CD4-positive, alpha-beta memory T cell (primary cell): ENCODE results near the gene CIZ1. TPM values are rescaled to one million over a fixed set of nuclear protein-coding genes. Genes with fewer than 3 reads are reported as not detected.

ENCODE experiments used
- CTCF ChIA-PET: fragments of 350-600 bp; sonication (Branson Sonifier 250); formaldehyde crosslinking; loops from one replicate; lab custom pipeline; 2021; ENCODE audit warnings: inconsistent platforms; ENCODE audit not compliant: partially characterized antibody; lab: Charles Lee
- POLR2A ChIA-PET: fragments of 350-600 bp; sonication (Branson Sonifier 250); formaldehyde crosslinking; loops from one replicate; lab custom pipeline; 2021; ENCODE audit not compliant: partially characterized antibody; lab: Charles Lee
- DNase-seq, 5 donors: peaks; one replicate each; pipeline versions ENCODE4 v3.0.0 to v3.0.0-alpha.2; 2020 to 2022; ENCODE audit warnings: mixed read lengths in 1 of 5
- H3K27ac ChIP-seq: one replicate; pipeline ENCODE4 v1.7.0; 2013; ENCODE audit warnings: low read depth, low read length
- H3K27me3 ChIP-seq: 2 replicates; pipeline ENCODE4 v1.7.0; 2013; ENCODE audit warnings: mild to moderate bottlenecking, low read length, moderate library complexity; ENCODE audit not compliant: insufficient read depth
- H3K36me3 ChIP-seq: 2 replicates; pipeline ENCODE4 v1.7.0; 2013; ENCODE audit warnings: mild to moderate bottlenecking, low read length, moderate library complexity; ENCODE audit not compliant: insufficient read depth
- H3K4me1 ChIP-seq: 2 replicates; pipeline ENCODE4 v1.7.0; 2013; ENCODE audit warnings: mild to moderate bottlenecking, low read length, moderate library complexity; ENCODE audit not compliant: insufficient read depth
- H3K4me3 ChIP-seq, 2 donors: one replicate each; pipeline ENCODE4 v1.7.0; 2013; ENCODE audit warnings: low read length in 2 of 2, mild to moderate bottlenecking in 1 of 2
- H3K9me3 ChIP-seq, 2 donors: one replicate each; pipeline ENCODE4 v1.7.0; 2013; ENCODE audit warnings: low read length in 2 of 2, control low read depth in 1 of 2; ENCODE audit not compliant: control insufficient read depth in 1 of 2
- H3K27ac Mint-ChIP-seq, 7 donors: one replicate each; pipeline ENCODE4 v1.8.0; 2020 to 2021; ENCODE audit warnings: mixed read lengths in 7 of 7, mild to moderate bottlenecking in 6 of 7, inconsistent platforms in 3 of 7, moderate library complexity in 3 of 7
- H3K27me3 Mint-ChIP-seq, 2 donors: one replicate each; pipeline ENCODE4 v1.8.0; 2020 to 2021; ENCODE audit warnings: mixed read lengths in 2 of 2
- H3K36me3 Mint-ChIP-seq, 2 donors: one replicate each; pipeline ENCODE4 v1.8.0; 2020 to 2021; ENCODE audit warnings: mixed read lengths in 2 of 2, inconsistent platforms in 1 of 2, mild to moderate bottlenecking in 1 of 2
- H3K4me1 Mint-ChIP-seq, 4 donors: one replicate each; pipeline ENCODE4 v1.8.0; 2020 to 2021; ENCODE audit warnings: mixed read lengths in 4 of 4, mild to moderate bottlenecking in 1 of 4
- H3K4me3 Mint-ChIP-seq, 8 donors: one replicate each; pipeline ENCODE4 v1.8.0; 2020 to 2021; ENCODE audit warnings: mixed read lengths in 8 of 8, mild to moderate bottlenecking in 7 of 8, moderate library complexity in 6 of 8, inconsistent platforms in 3 of 8
- H3K9me3 Mint-ChIP-seq, 8 donors: one replicate each; pipeline ENCODE4 v1.8.0; 2020 to 2021; ENCODE audit warnings: mixed read lengths in 8 of 8, mild to moderate bottlenecking in 5 of 8, inconsistent platforms in 3 of 8, moderate library complexity in 1 of 8
- intact Hi-C: fragments of 100-400 bp; cut with micrococcal nuclease; formaldehyde crosslinking; loops from one replicate; pipeline ENCODE4 v1.15.1; 2023
- polyA plus RNA-seq, 2 donors: library from polyadenylated mRNA; unstranded; fragments of 300-500 nt; fragmentation: Illumina TruSeq; gene quantifications; one replicate each; pipeline ENCODE4 v1.2.3, GENCODE V29; 2021
- total RNA-seq, 2 experiments: library from RNA; stranded (reverse); gene quantifications; one replicate each; pipeline ENCODE4 v1.2.3, GENCODE V29; 2021

CIZ1 gene
- total and polyA plus RNA-seq, 4 experiments from 2014 or later, result 3.1 to 165 (median 97.3) TPM

- POLR2A ChIA-PET, result interaction anchor here (0.5 to 3.3 kb wide), 15 partner anchors 8 to 1018 kb away, joined by 3 to 21 read pairs (median 4); partner anchors contain the start of genes CIZ1, DPM2, GOLGA2 and IER5L
- peaks cover 10% of the 10 kb centered on the region for H3K36me3 ChIP-seq
- H3K27me3 ChIP-seq, result no peaks in the 10 kb centered on the region
- H3K4me1 ChIP-seq, result peaks cover 16% of the 10 kb centered on the region
- Mint-ChIP-seq H3K27ac (peak overlapping the region; percentile 61 to 93 (median 76)), H3K4me1 (peaks cover 9 to 27% (median 20%) of the 10 kb centered on the region in 4 donors), H3K36me3 (peaks cover 5 to 26% of the 10 kb centered on the region in 2 donors), H3K9me3 (no peaks in the 10 kb centered on the region), H3K4me3 (peak overlapping the region; percentile 81 to 90 (median 82)), H3K27me3 (no peaks in the 10 kb centered on the region)
- DNase-seq, result peak in 4 of 5 donors; percentile 17 to 46 (median 30)
- H3K4me3 ChIP-seq, result peak overlapping the region; percentile 89 to 90
- CTCF ChIA-PET, result interaction anchor here (0.6 to 1.6 kb wide), 5 partner anchors 30 to 1222 kb away, joined by 3 to 8 read pairs (median 3); partner anchors contain the start of gene CIZ1
- intact Hi-C loops, result loop anchor here (1.0 kb wide), 4 partner anchors 31 to 162 kb away; partner anchors contain the start of genes CIZ1, COQ4, DNM1 and TRUB2
- H3K9me3 ChIP-seq, result no peaks in the 10 kb centered on the region
- peak overlapping the region; percentile 89 for H3K27ac ChIP-seq
Observed at GRCh38 chr9:128160603-128160987, 30.8 kb downstream of the CIZ1 start.

GRCh38 chr9:128159784-128160602, 31.4 kb downstream of the CIZ1 start, which contains the start of gene BBLN:
Gene BBLN, plus strand, starts transcription at chr9:128160265. Its CDS starts 143 bp downstream, at chr9:128160408.
- peak; percentile 87 to 91 (median 90) for DNase-seq
- H3K27me3 ChIP-seq, result no peaks in the 10 kb centered on the region
- Mint-ChIP-seq H3K4me3 (peak within 1 kb of the TSS; percentile 81 to 90 (median 82)), H3K27ac (peak within 1 kb of the TSS; percentile 89 to 97 (median 93)), H3K36me3 (peaks cover 5 to 25% of the 10 kb centered on the region in 2 donors), H3K4me1 (peaks cover 9 to 27% (median 20%) of the 10 kb centered on the region in 4 donors), H3K27me3 (no peaks in the 10 kb centered on the region), H3K9me3 (no peaks in the 10 kb centered on the region)
- intact Hi-C loops, result loop anchor here (1.0 kb wide), 4 partner anchors 31 to 162 kb away; partner anchors contain the start of genes CIZ1, COQ4, DNM1 and TRUB2
- no peaks in the 10 kb centered on the region for H3K9me3 ChIP-seq
- peak within 1 kb of the TSS; percentile 89 for H3K27ac ChIP-seq
- peaks cover 16% of the 10 kb centered on the region for H3K4me1 ChIP-seq
- H3K4me3 ChIP-seq, result peak within 1 kb of the TSS; percentile 89 to 90
- peaks cover 10% of the 10 kb centered on the region for H3K36me3 ChIP-seq
- ChIA-PET POLR2A (interaction anchor here (1.1 to 3.3 kb wide), 17 partner anchors 9 to 223 kb away, joined by 3 to 21 read pairs (median 4); partner anchors contain the start of genes CIZ1, DPM2, GOLGA2 and PTGES2), CTCF (interaction anchor here (0.6 to 2.0 kb wide), 6 partner anchors 9 to 1223 kb away, joined by 3 to 9 read pairs (median 6); partner anchors contain the start of gene CIZ1)

GRCh38 chr9:128159522-128159783, 31.9 kb downstream of the CIZ1 start:
- Mint-ChIP-seq H3K27me3 (no peaks in the 10 kb centered on the region), H3K27ac (peak overlapping the region; percentile 89 to 97 (median 93)), H3K36me3 (peaks cover 5 to 23% of the 10 kb centered on the region in 2 donors), H3K4me3 (peak overlapping the region; percentile 69 to 90 (median 82)), H3K4me1 (peaks cover 9 to 27% (median 20%) of the 10 kb centered on the region in 4 donors), H3K9me3 (no peaks in the 10 kb centered on the region)
- Histone ChIP-seq H3K4me1 (peaks cover 16% of the 10 kb centered on the region), H3K27ac (peak overlapping the region; percentile 67), H3K27me3 (no peaks in the 10 kb centered on the region), H3K36me3 (peaks cover 7% of the 10 kb centered on the region), H3K9me3 (no peaks in the 10 kb centered on the region), H3K4me3 (peak overlapping the region in 1 of 2 donors; percentile 33)
- POLR2A ChIA-PET, result interaction anchor here (1.1 to 3.3 kb wide), 14 partner anchors 9 to 223 kb away, joined by 3 to 21 read pairs (median 4); partner anchors contain the start of genes CIZ1, DPM2, GOLGA2 and PTGES2
- CTCF ChIA-PET, result interaction anchor here (1.3 to 2.0 kb wide), 4 partner anchors 9 to 42 kb away, joined by 3 to 9 read pairs (median 6); no protein-coding TSS in a partner anchor
- intact Hi-C loops, result no loop called here
- DNase-seq, result peak; percentile 60 to 88 (median 70)

- ChIA-PET POLR2A (interaction anchor here (0.7 kb wide), 2 partner anchors 9 to 153 kb away, joined by 3 to 4 read pairs; no protein-coding TSS in a partner anchor), CTCF (no interaction called here)
- intact Hi-C loops, result no loop called here
- Mint-ChIP-seq H3K27me3 (no peaks in the 10 kb centered on the region), H3K4me3 (no peak overlapping the region), H3K9me3 (no peaks in the 10 kb centered on the region), H3K36me3 (peaks cover 0 to 2% of the 10 kb centered on the region in 2 donors), H3K4me1 (peaks cover 3 to 10% (median 7%) of the 10 kb centered on the region in 4 donors), H3K27ac (peak overlapping the region in 3 of 7 donors; percentile 37 to 52 (median 40))
- Histone ChIP-seq H3K4me1 (peaks cover 9% of the 10 kb centered on the region), H3K4me3 (no peak overlapping the region), H3K27me3 (no peaks in the 10 kb centered on the region), H3K27ac (no peak overlapping the region), H3K36me3 (no peaks in the 10 kb centered on the region), H3K9me3 (no peaks in the 10 kb centered on the region)
- DNase-seq, result no peak
Observed at GRCh38 chr9:128155736-128156500, 35.5 kb downstream of the CIZ1 start.

- H3K4me3 ChIP-seq, result no peak overlapping the region
- H3K9me3 ChIP-seq, result no peaks in the 10 kb centered on the region
- intact Hi-C loops, result no loop called here
- CTCF ChIA-PET, result no interaction called here
- H3K27me3 ChIP-seq, result no peaks in the 10 kb centered on the region
- Mint-ChIP-seq H3K9me3 (no peaks in the 10 kb centered on the region), H3K4me1 (peaks cover 0 to 3% (median under 1%) of the 10 kb centered on the region in 4 donors), H3K27me3 (no peaks in the 10 kb centered on the region), H3K4me3 (no peak overlapping the region), H3K27ac (no peak overlapping the region), H3K36me3 (no peaks in the 10 kb centered on the region)
- POLR2A ChIA-PET, result no interaction called here
- DNase-seq, result no peak
- no peak overlapping the region for H3K27ac ChIP-seq
- no peaks in the 10 kb centered on the region for H3K4me1 ChIP-seq
- H3K36me3 ChIP-seq, result no peaks in the 10 kb centered on the region
Observed at GRCh38 chr9:128153947-128154695, 37.3 kb downstream of the CIZ1 start.

- Mint-ChIP-seq H3K36me3 (no peaks in the 10 kb centered on the region), H3K27me3 (no peaks in the 10 kb centered on the region), H3K27ac (no peak overlapping the region), H3K4me3 (no peak overlapping the region), H3K4me1 (peaks cover 0 to 3% (median 0%) of the 10 kb centered on the region in 4 donors), H3K9me3 (no peaks in the 10 kb centered on the region)
- Histone ChIP-seq H3K27me3 (no peaks in the 10 kb centered on the region), H3K4me3 (no peak overlapping the region), H3K9me3 (no peaks in the 10 kb centered on the region), H3K4me1 (no peaks in the 10 kb centered on the region), H3K27ac (no peak overlapping the region), H3K36me3 (no peaks in the 10 kb centered on the region)
- POLR2A ChIA-PET, result no interaction called here
- DNase-seq, result no peak
- intact Hi-C loops, result no loop called here
- CTCF ChIA-PET, result no interaction called here
Observed at GRCh38 chr9:128153060-128153946, 38.1 kb downstream of the CIZ1 start.
